Measurements from ENCODE around the gene RALGPS1. TPM values are rescaled to one million over a fixed set of nuclear protein-coding genes. Genes with fewer than 3 reads are reported as not detected.

Gene RALGPS1
- total RNA-seq, 1 donor from 2014 or later: 21.7 TPM

DNA sequence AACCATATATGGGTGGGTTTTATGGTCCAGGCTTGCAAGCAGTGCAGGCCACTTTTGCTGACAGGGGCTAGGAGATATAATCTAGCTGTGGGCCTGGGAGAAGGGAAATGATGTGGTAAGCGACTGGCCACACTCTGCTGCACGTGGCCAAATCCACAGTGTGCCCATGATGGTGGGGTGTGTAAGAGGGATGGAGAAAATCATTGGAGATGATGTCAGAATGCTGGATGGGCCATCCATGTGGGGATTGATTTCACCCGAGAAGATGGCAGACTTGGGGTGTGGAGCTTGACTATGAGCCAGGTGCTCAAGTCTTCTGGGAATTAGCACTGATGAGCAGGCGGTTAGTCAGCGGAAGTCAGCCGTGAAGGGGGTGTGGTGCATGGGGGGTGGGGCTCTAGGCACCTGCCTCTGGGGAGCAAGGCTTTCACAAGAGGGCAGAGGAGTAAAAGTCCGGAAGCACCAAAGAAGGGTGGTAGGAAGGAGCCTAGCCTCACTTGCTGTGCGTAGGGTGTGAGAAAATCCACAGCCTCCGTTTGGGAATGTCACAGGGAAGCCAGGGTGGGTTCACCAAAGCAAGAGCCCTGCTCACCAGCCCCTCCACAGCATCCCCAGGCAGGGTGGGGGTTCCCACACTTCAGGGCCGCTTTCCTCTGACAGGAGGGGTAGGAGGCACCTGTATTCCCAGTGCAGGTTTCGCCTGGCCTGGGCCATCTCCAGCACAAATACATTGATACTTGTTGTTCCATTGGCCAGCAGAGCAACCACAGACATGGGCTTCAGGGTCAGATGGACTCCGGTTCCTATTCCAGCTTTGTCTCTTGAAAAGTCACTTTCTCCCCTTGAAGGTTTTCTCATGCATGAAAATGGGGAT lies 252.3 kb downstream of the RALGPS1 start:
- ChIA-PET CTCF (no interaction called here), POLR2A (interaction anchor here (0.6 to 2.6 kb wide), 6 partner anchors 13 to 1204 kb away, joined by 3 to 13 read pairs (median 4); partner anchors contain the start of genes RALGPS1, SLC2A8 and URM1)
- Mint-ChIP-seq H3K4me3 (peak overlapping the region; percentile 12), H3K9me3 (no peaks in the 10 kb centered on the region), H3K27me3 (no peaks in the 10 kb centered on the region), H3K27ac (peak overlapping the region; percentile 85), H3K36me3 (ENCODE audit: low read depth) (peaks cover 8% of the 10 kb centered on the region), H3K4me1 (peaks cover 51% of the 10 kb centered on the region)
- DNase-seq (peak; percentile 81), ATAC-seq (ENCODE audit: low read depth) (peak; percentile 97)
- TF ChIP-seq, protein P1, sequence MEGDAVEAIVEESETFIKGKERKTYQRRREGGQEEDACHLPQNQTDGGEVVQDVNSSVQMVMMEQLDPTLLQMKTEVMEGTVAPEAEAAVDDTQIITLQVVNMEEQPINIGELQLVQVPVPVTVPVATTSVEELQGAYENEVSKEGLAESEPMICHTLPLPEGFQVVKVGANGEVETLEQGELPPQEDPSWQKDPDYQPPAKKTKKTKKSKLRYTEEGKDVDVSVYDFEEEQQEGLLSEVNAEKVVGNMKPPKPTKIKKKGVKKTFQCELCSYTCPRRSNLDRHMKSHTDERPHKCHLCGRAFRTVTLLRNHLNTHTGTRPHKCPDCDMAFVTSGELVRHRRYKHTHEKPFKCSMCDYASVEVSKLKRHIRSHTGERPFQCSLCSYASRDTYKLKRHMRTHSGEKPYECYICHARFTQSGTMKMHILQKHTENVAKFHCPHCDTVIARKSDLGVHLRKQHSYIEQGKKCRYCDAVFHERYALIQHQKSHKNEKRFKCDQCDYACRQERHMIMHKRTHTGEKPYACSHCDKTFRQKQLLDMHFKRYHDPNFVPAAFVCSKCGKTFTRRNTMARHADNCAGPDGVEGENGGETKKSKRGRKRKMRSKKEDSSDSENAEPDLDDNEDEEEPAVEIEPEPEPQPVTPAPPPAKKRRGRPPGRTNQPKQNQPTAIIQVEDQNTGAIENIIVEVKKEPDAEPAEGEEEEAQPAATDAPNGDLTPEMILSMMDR (IDR thresholded peaks at IDR 0.05): no peak
- intact Hi-C loops (cut with micrococcal nuclease): loop anchor here (1.0 to 5.0 kb wide), 4 partner anchors 13 to 445 kb away; partner anchors contain the start of genes ANGPTL2 and RALGPS1

DNA sequence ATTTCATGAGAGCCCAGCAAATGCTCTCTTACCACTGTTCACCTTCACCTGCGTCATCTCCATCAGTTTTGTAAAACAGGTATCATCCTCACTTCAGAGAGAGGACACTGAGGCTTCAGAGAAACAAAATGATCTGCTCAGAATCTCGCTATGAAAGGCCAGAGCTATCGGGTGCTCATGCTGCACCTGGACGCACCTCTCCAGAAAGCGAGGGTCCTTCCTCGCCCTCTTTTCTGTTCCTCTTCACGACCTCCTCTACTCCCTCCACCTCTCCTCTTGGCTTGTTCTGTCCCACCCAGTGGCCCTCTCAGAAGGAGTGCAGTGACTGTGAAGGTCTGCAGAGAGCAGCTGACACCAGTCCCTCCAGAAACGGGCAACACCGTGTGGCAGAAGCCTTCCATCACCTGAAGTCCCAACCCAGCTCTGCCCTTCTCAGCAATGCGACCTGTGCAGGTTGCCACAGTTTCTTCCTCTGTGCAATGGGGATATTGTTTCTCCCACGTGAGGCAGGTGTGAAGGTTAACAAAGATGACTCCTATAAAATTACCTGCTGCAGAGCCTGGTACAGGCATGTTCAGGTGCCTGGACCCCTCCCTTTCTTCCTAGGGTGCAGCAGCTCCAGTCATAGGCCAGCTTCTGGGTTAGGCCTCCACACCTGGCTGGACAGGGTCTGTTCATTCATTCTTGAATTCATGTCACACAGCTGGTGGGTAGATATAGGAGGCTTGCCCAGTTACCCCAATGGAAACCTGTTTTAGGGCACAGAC lies 253.2 kb downstream of the RALGPS1 start:
- peak overlapping the region; percentile 85 for H3K27ac Mint-ChIP-seq
- TF ChIP-seq, protein P1 (IDR thresholded peaks at IDR 0.05): no peak
- H3K4me1 Mint-ChIP-seq: peaks cover 45% of the 10 kb centered on the region
- H3K36me3 Mint-ChIP-seq (ENCODE audit: low read depth): peaks cover 9% of the 10 kb centered on the region
- ChIA-PET CTCF (no interaction called here), POLR2A (interaction anchor here (2.6 kb wide), 1 partner anchor 14 kb away, joined by 13 read pairs; no protein-coding TSS in a partner anchor)
- H3K4me3 Mint-ChIP-seq: no peak overlapping the region
- no peaks in the 10 kb centered on the region for H3K9me3 Mint-ChIP-seq
- ATAC-seq (ENCODE audit: low read depth) (no peak), DNase-seq (no peak)
- intact Hi-C loops (cut with micrococcal nuclease): loop anchor here (1.0 to 5.0 kb wide), 3 partner anchors 45 to 445 kb away; partner anchors contain the start of genes ANGPTL2 and RALGPS1
- no peaks in the 10 kb centered on the region for H3K27me3 Mint-ChIP-seq

DNA sequence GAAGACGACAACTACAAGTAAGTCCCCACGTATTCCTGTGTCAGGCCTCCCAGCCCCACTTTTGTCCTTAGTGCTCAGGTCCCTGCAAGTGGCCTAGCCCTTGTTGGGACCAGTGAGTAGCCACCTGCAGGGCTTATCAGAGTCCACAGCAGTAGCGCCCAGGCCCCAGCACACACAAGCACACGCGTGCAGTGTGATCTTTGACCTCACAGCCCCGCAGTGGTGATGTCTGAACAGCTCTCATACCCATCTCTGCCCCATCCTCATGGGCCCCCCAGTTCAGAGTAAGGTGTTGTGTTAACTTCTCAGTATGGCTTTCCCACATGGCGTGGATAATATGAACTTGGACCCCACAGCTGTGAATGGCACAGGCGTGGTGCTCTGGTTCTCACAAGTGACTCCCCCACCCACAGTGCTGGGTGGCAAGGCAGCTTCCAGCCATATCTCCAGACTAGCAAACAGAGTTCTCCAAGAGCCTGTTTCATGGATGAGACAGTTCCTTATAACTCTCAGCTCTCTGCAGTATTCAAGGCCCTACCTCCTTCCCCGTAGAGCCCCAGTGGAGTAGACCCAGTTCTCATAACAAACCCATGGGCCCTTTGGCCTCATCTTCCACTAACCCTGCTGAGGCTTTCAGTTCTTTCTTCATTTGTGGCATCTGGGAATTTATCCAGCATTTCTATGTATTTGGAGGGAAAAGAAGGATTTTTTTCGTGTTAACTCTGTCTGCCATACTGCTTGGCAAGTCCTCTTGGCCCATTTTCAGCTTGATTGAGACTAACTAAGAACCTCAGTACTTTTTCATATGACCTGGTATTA lies 254.4 kb downstream of the RALGPS1 start:
- TF ChIP-seq, protein P1 (IDR thresholded peaks at IDR 0.05): no peak
- H3K36me3 Mint-ChIP-seq (ENCODE audit: low read depth): peaks cover 14% of the 10 kb centered on the region
- ATAC-seq (ENCODE audit: low read depth) (no peak), DNase-seq (no peak)
- H3K4me3 Mint-ChIP-seq: no peak overlapping the region
- no peaks in the 10 kb centered on the region for H3K9me3 Mint-ChIP-seq
- CTCF ChIA-PET: no interaction called here
- no peaks in the 10 kb centered on the region for H3K27me3 Mint-ChIP-seq
- no peak overlapping the region for H3K27ac Mint-ChIP-seq
- intact Hi-C loops (cut with micrococcal nuclease): loop anchor here (5.0 kb wide), 1 partner anchor 447 kb away; no protein-coding TSS in a partner anchor
- H3K4me1 Mint-ChIP-seq: peaks cover 35% of the 10 kb centered on the region
- POLR2A ChIA-PET: no interaction called here

DNA sequence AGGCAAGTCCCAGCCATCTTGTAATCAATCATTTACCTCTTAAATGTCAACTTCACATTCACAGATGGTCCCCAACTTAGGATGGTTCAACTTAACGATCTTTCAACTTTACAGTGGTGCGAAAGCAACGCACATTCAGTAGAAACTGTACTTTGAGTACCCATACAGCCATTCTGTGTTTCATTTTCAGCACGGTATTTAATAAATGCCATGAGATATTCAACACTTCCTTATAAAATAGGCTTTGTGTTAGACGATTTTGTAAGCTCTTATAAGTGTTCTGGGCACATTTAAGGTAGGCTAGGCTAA lies 254.9 kb downstream of the RALGPS1 start:
- CTCF ChIA-PET: no interaction called here
- no peak for DNase-seq
- Mint-ChIP-seq H3K9me3 (no peaks in the 10 kb centered on the region), H3K27ac (no peak overlapping the region), H3K4me3 (no peak overlapping the region), H3K36me3 (ENCODE audit: low read depth) (peaks cover 17% of the 10 kb centered on the region), H3K4me1 (peaks cover 35% of the 10 kb centered on the region), H3K27me3 (no peaks in the 10 kb centered on the region)
- POLR2A ChIA-PET: no interaction called here
- TF ChIP-seq, protein P1 (IDR thresholded peaks at IDR 0.05): no peak
- intact Hi-C loops (cut with micrococcal nuclease): loop anchor here (5.0 kb wide), 1 partner anchor 447 kb away; no protein-coding TSS in a partner anchor
- ATAC-seq (ENCODE audit: low read depth): no peak
